Stimulated activated CD8-positive, alpha-beta memory T cell treated with anti-CD3 and anti-CD28 coated beads, Interleukin-15, amount 100 ng/mL, for 24 hours (primary cell): ENCODE data around the gene UQCRC2.
"Not testable (repeated sequence)": the region's sequence is repeated elsewhere in the genome, so short reads cannot be mapped to it uniquely, and the experiment has no call there.

Experiments
- DNase-seq: peaks from one replicate; pipeline ENCODE4 v3.0.0-alpha.2; 2020; ENCODE audit warnings: low read depth

Gene UQCRC2

DNA sequence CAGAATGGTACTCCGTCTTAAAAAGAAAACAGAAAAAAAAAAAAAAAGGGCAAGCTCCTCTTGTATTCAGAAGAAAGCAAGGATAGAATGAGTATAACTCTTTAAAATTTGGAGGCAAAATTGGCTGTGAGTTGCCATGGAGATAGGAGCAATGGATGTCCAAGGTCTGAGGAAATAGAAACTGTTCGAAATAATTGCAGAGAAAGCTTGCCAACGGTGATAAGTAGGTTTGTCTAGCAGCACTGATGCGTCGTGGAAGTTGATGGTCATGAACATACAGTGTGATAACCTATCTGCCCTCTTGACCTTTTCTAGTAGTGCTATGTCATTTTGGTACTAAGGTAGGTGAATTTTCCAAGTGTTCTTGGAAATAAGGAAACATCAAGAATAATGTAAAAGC is 57.7 kb downstream of the UQCRC2 start:
- DNase-seq: no peak

DNA sequence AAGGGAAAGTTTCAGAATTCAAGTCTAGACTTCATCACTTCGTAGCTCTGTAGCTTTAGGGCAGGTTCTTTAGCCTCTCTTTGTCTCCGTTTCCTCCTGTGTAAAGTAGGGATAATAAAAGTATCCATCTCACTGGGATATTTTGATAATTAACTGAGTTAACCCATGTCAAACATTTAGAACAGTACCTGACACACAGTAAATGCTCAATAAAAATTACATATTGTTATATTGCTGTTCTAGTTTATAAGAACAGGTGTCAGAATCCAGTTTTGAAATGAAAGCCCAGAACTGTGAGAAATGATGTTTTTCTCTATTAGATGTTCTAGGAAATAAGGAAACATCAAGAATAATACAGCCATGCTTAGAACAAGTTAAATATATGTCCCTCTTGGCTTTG is 59.1 kb downstream of the UQCRC2 start:
- DNase-seq: no peak

DNA sequence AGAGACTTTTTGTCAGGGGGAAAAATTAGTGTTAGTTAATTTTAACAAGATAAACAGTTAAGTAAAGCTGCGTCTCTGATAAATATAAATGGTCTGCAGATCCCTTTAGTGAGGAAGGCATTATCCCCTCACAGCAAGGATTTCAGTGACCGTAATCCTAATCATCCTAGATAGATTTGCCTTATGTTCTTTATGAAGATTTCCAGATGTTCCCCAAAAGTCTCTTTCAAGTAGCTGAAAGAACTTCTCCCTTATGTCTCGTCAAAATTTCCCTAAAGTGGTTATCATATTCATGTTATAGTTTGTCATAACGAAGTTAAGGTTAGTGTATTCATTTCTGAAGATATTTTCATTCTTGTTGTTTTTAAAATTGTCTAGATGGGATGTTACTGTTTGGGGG is 60.3 kb downstream of the UQCRC2 start:
- DNase-seq: no peak

DNA sequence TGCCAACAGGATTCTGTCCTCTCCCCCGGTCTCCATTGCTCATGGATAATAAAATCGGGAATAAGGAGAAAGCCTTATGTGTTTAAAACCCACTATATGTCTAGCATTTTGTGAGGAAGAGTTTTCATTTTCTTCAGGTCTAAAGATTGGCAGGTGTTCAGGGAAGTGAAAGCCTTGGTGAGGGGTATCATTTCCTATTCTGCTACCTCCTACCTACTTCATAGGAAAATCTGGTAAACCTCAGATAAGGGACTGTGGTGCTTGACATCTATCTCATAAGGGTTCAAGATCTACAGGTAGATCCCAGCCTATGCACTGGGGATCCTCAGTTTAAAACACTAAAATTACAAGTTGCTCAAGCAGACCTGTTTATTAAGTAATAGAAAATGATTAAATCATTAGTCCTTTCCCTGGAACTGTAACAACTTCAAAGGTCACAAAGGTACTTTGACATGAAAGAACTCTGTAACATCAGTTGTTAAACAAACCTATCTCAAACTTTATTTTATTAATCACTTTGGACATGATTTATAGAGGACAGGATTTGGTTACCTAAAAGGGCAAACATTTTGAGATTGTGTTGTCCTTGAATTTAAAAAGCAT is 61.2 kb downstream of the UQCRC2 start:
- no peak for DNase-seq

DNA sequence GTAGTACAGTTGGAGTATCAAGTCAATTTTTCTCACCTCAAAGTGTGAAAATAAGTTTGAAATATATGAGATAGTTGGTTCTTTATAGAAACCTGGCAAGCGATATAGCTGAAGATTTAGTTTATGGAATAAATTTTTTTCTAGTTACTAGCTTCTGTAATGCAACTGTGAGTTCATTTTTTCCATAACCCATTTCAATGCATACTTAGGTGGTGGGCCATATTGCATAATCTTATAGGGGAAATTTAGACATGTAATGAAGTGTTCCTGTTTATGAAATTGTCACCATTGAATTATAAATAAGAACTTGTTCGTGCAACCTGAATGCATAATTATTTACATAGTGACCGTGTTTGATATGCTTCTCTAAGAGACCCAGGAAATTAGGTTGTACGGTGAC is 63.8 kb downstream of the UQCRC2 start:
- DNase-seq: no peak

DNA sequence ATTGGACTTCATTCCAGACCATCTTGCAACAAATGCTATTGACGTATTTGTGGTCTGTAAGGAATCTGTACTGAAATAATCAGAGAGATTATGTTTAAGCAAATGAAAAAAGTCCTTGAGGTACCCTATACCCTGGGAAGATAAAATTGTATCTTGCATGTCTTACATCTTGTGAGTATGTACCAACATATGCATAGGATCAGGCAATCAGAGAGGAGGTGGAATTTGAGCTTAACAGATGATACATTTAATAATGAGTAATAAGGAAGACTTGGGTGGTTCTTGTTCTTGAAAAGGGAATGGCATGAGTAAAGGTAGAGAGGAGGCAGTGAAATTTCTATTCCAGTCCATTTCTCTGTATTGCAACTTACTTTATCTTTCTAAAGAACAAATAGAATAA is 65.4 kb downstream of the UQCRC2 start:
- no peak for DNase-seq

DNA sequence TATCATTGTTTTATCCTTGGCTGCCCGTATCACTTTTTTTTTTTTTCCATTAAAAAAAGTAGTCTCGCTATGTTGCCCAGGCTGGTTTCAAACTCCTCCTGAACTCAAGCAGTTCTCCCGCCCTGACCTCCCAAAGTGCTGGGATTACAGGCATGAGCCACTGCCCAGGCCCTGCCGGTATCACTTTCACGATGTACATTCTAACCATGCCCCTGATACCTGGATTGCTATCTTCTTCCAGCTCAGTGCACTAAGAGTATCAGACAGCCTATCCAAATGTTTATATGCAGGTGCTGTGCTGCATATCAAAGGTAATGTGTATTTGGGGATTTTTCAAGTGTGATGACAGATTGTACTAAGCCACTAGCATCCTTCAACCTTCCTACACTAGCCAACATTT is 69.0 kb downstream of the UQCRC2 start:
- no peak for DNase-seq

DNA sequence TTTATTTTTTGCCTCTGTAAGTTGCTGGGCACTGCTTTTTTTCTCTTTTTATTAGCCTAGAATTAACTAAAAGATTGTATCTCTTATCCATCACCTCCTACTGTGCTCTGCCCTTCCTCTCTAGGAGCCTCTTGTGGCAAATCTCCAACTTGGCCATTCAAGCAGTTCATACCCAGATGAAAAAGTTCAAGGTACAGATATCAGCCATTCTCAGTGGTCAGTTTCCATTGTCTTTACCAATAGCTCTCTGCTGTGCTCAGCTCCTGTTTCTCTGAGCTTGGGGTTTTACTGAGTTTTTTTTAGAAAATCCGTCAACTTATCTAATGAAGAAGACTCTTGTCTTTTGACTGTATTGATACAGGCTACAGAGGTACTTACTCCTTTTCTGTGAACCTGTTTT is 70.3 kb downstream of the UQCRC2 start:
- DNase-seq: no peak

DNA sequence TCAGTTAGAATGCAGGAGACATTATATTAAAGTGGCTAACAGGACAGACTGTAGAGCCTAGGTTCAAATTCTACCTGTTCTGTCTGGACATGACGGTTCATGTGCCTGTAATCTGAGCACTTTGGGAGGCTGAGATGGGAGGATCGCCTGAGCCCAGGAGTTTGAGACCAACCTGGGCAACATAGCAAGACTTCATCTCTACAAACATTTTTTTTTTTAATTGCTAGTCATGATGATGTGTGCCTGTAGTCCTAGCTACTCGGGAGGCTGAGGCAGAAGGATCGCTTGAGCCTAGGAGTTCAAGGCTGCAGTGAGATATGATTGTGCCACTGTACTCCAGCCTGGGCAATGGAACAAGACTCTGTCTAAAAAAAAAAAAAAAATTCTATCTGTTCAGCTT is 71.6 kb downstream of the UQCRC2 start:
- DNase-seq: not testable (repeated sequence)

DNA sequence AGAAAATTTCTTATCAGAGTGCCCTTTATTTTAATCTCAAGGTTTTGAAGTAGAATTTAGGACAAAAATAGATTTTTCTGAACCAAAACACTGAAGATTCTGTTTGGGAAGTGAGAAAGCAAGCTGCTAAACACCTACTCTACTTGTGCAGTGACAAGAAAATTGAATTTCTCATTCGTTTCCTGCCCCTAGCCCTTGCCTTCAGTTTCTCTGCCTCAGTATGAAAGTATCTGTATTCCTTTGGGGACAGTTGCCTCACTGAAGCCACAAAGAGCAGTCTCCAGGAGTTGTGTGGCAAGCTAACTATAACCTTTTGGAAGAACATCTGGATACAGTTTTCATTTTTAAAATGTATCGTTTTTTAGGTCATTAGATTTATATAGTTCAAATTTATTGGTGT is 74.5 kb downstream of the UQCRC2 start:
- no peak for DNase-seq

DNA sequence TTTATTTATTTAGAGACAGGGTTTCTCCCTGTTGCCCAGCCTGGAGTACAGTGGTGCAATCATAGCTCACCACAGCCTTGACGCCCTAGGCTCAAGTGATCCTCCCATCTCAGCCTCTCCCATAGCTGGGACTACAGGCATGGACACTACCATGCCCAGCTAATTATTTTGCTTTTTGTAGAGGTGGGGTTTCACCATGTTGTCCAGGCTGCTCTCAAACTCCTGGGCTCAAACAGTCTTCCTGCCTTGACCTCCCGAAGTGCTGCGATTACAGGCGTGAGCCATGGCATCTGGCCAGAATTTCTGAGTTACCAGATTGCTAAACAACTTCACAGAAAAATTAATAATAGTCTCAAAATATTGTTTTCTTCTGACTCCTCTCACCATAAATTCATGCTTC is 76.5 kb downstream of the UQCRC2 start:
- DNase-seq: no peak

DNA sequence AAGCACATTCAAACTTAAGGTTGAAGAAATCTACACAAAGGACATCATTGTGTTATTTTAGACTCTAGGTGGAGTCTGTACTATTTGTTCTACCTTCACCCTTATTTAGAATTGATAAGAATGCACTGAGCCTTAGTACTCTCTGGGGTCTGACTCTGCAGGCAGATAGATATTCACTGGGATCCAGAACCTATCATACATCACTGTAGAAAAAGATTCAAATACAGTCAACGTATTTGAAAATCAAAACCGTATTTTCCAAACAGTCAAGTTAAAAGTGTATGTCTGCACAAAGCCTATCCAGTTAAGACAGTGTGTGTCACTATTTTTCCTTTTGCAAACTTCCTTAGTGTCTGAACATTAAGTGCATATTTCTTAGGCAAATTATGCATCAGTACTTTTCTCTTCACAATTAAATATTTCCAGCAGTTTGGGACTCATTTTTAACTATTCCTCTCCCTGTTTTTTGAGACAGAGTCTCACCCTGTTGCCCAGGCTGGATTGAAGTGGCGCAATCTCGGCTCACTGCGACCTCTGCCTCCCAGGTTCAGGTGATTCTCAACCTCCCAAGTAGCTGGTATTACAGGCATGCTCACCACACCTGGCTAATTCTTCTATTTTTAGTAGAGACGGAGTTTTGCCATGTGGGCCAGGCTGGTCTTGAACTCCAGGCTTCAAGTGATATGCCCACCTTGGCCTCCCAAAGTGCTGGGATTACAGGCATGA is 77.1 kb downstream of the UQCRC2 start:
- no peak for DNase-seq

DNA sequence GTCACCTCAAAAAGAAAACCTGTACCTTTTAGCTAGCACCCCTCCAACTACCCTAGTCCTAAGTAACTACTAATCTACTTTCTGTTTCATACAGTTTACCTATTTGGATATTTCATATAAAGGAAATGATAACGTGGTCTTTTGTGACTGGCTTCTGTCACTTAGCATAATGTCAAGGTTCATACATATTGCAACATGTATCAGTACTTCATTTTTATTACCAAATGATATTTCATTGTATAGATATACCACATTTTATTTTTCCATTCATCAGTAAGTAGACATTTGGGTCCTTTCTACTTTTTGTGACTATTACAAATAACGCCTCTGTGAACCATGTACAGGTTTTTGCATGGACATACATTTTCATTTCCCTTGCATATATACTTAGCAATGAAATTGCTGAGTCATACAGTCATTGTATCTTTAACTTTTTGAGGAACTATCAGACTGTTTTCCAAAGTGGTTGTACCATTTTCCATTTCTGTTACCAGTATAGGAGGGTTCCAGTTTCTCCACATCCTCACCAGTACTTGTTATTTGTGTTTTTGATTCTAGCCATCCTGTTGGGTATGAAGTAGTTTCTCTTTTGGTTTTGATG is 78.4 kb downstream of the UQCRC2 start:
- DNase-seq: no peak
